PC-9 (cell line): ENCODE measurements around the gene RASL10B. TPM values are rescaled to one million over a fixed set of nuclear protein-coding genes. Genes with fewer than 3 reads are reported as not detected.

Experiments used
- BruUV-seq: library from RNA; stranded (reverse); fragments of 400-500 nt; replicated peaks from 2 replicates; lab custom pipeline; 2021; lab: Mats Ljungman, UMichigan
- CTCF ChIA-PET: fragments of 300-600 bp; sonication (Branson Sonifier 250); formaldehyde crosslinking; loops from one replicate; lab custom pipeline; 2022; ENCODE audit warnings: antibody characterized with exemption; lab: Charles Lee
- POLR2A ChIA-PET: fragments of 300-600 bp; sonication (Branson Sonifier 250); formaldehyde crosslinking; loops from one replicate; lab custom pipeline; 2022; ENCODE audit warnings: antibody characterized with exemption; ENCODE audit not compliant: unreplicated experiment; lab: Charles Lee
- DNase-seq, 2 experiments: peaks; one replicate each; pipeline versions ENCODE4 v3.0.0 to v3.0.0-alpha.2; 2015 to 2022; ENCODE audit warnings: mixed read lengths in 1 of 2
- H2AFZ ChIP-seq: fragments of 200-600 bp; sonication (generic); 2 replicates; pipeline ENCODE4 v1.8.1; 2017; ENCODE audit warnings: antibody characterized with exemption
- H3F3A ChIP-seq: fragments of 200-600 bp; sonication (generic); 2 replicates; pipeline ENCODE4 v1.8.1; 2017; ENCODE audit warnings: antibody characterized with exemption, mild to moderate bottlenecking, low read depth; ENCODE audit not compliant: insufficient read depth
- H3K27ac ChIP-seq: fragments of 200-600 bp; sonication (generic); 2 replicates; pipeline ENCODE4 v1.6.1; 2016; ENCODE audit warnings: mixed run types
- H3K27me3 ChIP-seq: fragments of 200-600 bp; sonication (generic); 2 replicates; pipeline ENCODE4 v1.6.1; 2016; ENCODE audit warnings: low read depth, mixed run types; ENCODE audit not compliant: insufficient read depth
- H3K36me3 ChIP-seq: fragments of 200-600 bp; sonication (generic); 2 replicates; pipeline ENCODE4 v1.6.1; 2016; ENCODE audit warnings: low read depth, mixed run types
- H3K4me1 ChIP-seq: fragments of 200-600 bp; sonication (generic); replicated peaks from 2 replicates; pipeline ENCODE4 v1.6.1; 2016; ENCODE audit warnings: mixed run types; ENCODE audit not compliant: insufficient read depth
- H3K4me2 ChIP-seq: fragments of 200-600 bp; sonication (generic); 2 replicates; pipeline ENCODE4 v1.6.1; 2017; ENCODE audit warnings: mixed run types
- H3K4me3 ChIP-seq: fragments of 200-600 bp; sonication (generic); 2 replicates; pipeline ENCODE4 v1.6.1; 2016; ENCODE audit warnings: mixed run types
- H3K79me2 ChIP-seq: fragments of 200-600 bp; sonication (generic); 2 replicates; pipeline ENCODE4 v1.6.1; 2017; ENCODE audit warnings: low read depth, mixed run types
- H3K9me2 ChIP-seq: fragments of 200-600 bp; sonication (generic); 2 replicates; pipeline ENCODE4 v1.8.1; 2017; ENCODE audit warnings: mild to moderate bottlenecking; ENCODE audit not compliant: insufficient read depth
- H3K9me3 ChIP-seq: fragments of 200-600 bp; sonication (generic); 2 replicates; pipeline ENCODE4 v1.8.1; 2016; ENCODE audit warnings: low read depth; ENCODE audit not compliant: insufficient read depth
- H4K20me1 ChIP-seq: fragments of 200-600 bp; sonication (generic); 2 replicates; pipeline ENCODE4 v1.8.1; 2017; ENCODE audit not compliant: insufficient read depth
- CTCF ChIP-seq: fragments of 200-600 bp; sonication (generic); conservative IDR thresholded peaks from 2 replicates; pipeline ENCODE4 v1.6.1; 2017; ENCODE audit warnings: mixed run types, antibody characterized with exemption, mild to moderate bottlenecking, moderate library complexity
- EZH2 ChIP-seq: fragments of 200-600 bp; sonication (generic); IDR thresholded peaks from 2 replicates; pipeline ENCODE4 v1.8.0; 2017; ENCODE audit warnings: antibody characterized with exemption, low read depth
- intact Hi-C: fragments of 100-400 bp; cut with micrococcal nuclease; formaldehyde crosslinking; loops from one replicate; pipeline ENCODE4 v1.10.0; 2022; ENCODE audit not compliant: unreplicated experiment
- total RNA-seq: library from RNA; stranded (reverse); gene quantifications from 2 replicates; pipeline ENCODE4 v1.2.3, GENCODE V29; 2021

RASL10B gene
- total RNA-seq, 1 experiment from 2014 or later, result 0.11 TPM

DNA sequence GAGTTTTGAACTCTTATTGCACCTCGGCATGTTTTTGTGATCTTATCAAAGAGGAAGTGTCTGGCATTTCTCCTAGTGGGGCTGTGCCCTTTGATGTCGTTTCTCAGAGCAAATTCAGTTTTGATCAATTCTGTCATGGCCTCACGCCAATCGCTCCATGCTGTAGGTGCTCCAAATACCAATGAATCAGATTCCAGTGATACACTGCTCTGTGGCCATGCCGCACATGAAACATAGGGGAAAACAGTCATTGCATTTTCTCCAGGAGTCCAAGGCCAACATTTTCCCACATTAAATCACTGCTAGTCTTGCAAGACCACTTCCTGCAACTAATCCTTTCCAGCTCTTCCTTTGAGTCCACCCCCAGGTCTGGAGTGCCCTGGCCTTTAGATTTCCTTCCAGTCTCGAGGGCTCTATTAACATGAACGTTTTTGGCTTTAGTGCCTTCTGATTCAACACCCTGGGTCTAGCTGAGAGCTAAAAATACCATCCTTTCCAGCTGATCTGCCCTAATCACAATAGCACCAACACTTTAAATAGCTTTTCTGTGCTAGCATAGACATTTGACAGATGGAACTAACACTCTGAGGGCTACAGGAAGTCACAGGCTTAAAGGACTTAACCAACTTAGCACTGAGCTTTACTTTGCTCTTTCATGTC is 18.2 kb upstream of the RASL10B start:
- Histone ChIP-seq H3K4me1 (peaks cover 6% of the 10 kb centered on the region), H2AFZ (no peak overlapping the region), H3F3A (peaks cover 8% of the 10 kb centered on the region; the same call in 1 of the 2 replicates), H3K4me2 (no peak overlapping the region), H3K27ac (no peak overlapping the region), H3K36me3 (peaks cover 3% of the 10 kb centered on the region; the same call in 1 of the 2 replicates), H3K9me3 (no peaks in the 10 kb centered on the region), H4K20me1 (no peaks in the 10 kb centered on the region; the same call in 1 of the 2 replicates), H3K4me3 (no peak overlapping the region), H3K79me2 (no peaks in the 10 kb centered on the region), H3K9me2 (no peaks in the 10 kb centered on the region), H3K27me3 (no peaks in the 10 kb centered on the region)
- no TSS peak for BruUV-seq
- intact Hi-C loops, result no loop called here
- TF ChIP-seq CTCF (no peak), EZH2 (no peak)
- no peak for DNase-seq
- POLR2A ChIA-PET, result no interaction called here
- CTCF ChIA-PET, result interaction anchor here (1.3 kb wide), 1 partner anchor 34 kb away, joined by 3 read pairs; no protein-coding TSS in a partner anchor

- BruUV-seq, result no TSS peak
- no peaks in the 10 kb centered on the region for H3K27me3 ChIP-seq
- H4K20me1 ChIP-seq, result no peaks in the 10 kb centered on the region
- no peak overlapping the region for H3K4me3 ChIP-seq
- H3K9me2 ChIP-seq, result no peaks in the 10 kb centered on the region
- H3K4me2 ChIP-seq, result no peak overlapping the region
- POLR2A ChIA-PET, result no interaction called here
- CTCF ChIA-PET, result no interaction called here
- peaks cover 10% of the 10 kb centered on the region; the same call in 1 of the 2 replicates for H3F3A ChIP-seq
- DNase-seq, result no peak
- no peak for TF ChIP-seq CTCF
- TF ChIP-seq EZH2, result no peak
- no peaks in the 10 kb centered on the region for H3K9me3 ChIP-seq
- 0 out of 2 replicates have a peak, but pooled peaks cover 6% of the 10 kb centered on the region for H3K36me3 ChIP-seq
- no peaks in the 10 kb centered on the region for H3K79me2 ChIP-seq
- no peak overlapping the region for H3K27ac ChIP-seq
- peaks cover 6% of the 10 kb centered on the region for H3K4me1 ChIP-seq
- no peak overlapping the region for H2AFZ ChIP-seq
- intact Hi-C loops, result no loop called here
Measured at GRCh38 chr17:35714988-35715387, 16.5 kb upstream of the RASL10B start.

- TF ChIP-seq CTCF (no peak), EZH2 (no peak)
- intact Hi-C loops, result no loop called here
- no peaks in the 10 kb centered on the region for H3K27me3 ChIP-seq
- peaks cover 6% of the 10 kb centered on the region for H3K4me1 ChIP-seq
- H3K36me3 ChIP-seq, result 0 out of 2 replicates have a peak, but pooled peaks cover 8% of the 10 kb centered on the region
- H4K20me1 ChIP-seq, result no peaks in the 10 kb centered on the region
- H2AFZ ChIP-seq, result no peak overlapping the region
- CTCF ChIA-PET, result no interaction called here
- no TSS peak for BruUV-seq
- no peaks in the 10 kb centered on the region for H3K79me2 ChIP-seq
- H3K27ac ChIP-seq, result no peak overlapping the region
- no peak overlapping the region for H3K4me2 ChIP-seq
- no peaks in the 10 kb centered on the region for H3K9me3 ChIP-seq
- no peak for DNase-seq
- H3K4me3 ChIP-seq, result no peak overlapping the region
- H3K9me2 ChIP-seq, result no peaks in the 10 kb centered on the region
- H3F3A ChIP-seq, result peaks cover 10% of the 10 kb centered on the region; the same call in 1 of the 2 replicates
- POLR2A ChIA-PET, result no interaction called here
Measured at GRCh38 chr17:35715416-35715815, 16.0 kb upstream of the RASL10B start.
